OCI-M1 (cell line): Measurements from ENCODE around the gene SLC15A4.
"Not testable (repeated sequence)": the region's sequence is repeated elsewhere in the genome, so short reads cannot be mapped to it uniquely, and the experiment has no call there.

Experiments used
- DNase-seq: peaks from one replicate; lab custom pipeline; 2025; lab: John Stamatoyannopoulos, UW

The SLC15A4 gene

GRCh38 chr12:128844031-128844635 is 20.4 kb upstream of the SLC15A4 start:
- DNase-seq = no peak

- no peak for DNase-seq
Measured at GRCh38 chr12:128843538-128843937, 19.8 kb upstream of the SLC15A4 start.

- no peak for DNase-seq
Measured at GRCh38 chr12:128842579-128842978, 18.8 kb upstream of the SLC15A4 start.

- DNase-seq = no peak
Measured at GRCh38 chr12:128840862-128841468, 17.2 kb upstream of the SLC15A4 start.

GRCh38 chr12:128839885-128840284 is 16.1 kb upstream of the SLC15A4 start:
- not testable (repeated sequence) for DNase-seq

GRCh38 chr12:128833418-128833817 is 9.7 kb upstream of the SLC15A4 start:
- no peak for DNase-seq

GRCh38 chr12:128830505-128830893 is 6.7 kb upstream of the SLC15A4 start:
- DNase-seq = peak; percentile 21

- no peak for DNase-seq
Measured at GRCh38 chr12:128829861-128830504, 6.2 kb upstream of the SLC15A4 start.

GRCh38 chr12:128827724-128828123 is 4.0 kb upstream of the SLC15A4 start:
- no peak for DNase-seq

- no peak for DNase-seq
Measured at GRCh38 chr12:128825835-128826234, 2.1 kb upstream of the SLC15A4 start.

- peak; percentile 71 for DNase-seq
Measured at GRCh38 chr12:128823216-128823915, 392 bp downstream of the SLC15A4 start.

GRCh38 chr12:128820723-128821432 is 2.9 kb downstream of the SLC15A4 start:
- no peak for DNase-seq

GRCh38 chr12:128820253-128820652 is 3.5 kb downstream of the SLC15A4 start:
- DNase-seq = no peak

GRCh38 chr12:128819293-128820144 is 4.2 kb downstream of the SLC15A4 start:
- no peak for DNase-seq

- no peak for DNase-seq
Measured at GRCh38 chr12:128818065-128819022, 5.4 kb downstream of the SLC15A4 start.

- peak; percentile 67 for DNase-seq
Measured at GRCh38 chr12:128817111-128818015, 6.4 kb downstream of the SLC15A4 start.

- DNase-seq = no peak
Measured at GRCh38 chr12:128816643-128816920, 7.2 kb downstream of the SLC15A4 start.

- DNase-seq = no peak
Measured at GRCh38 chr12:128815779-128816642, 7.7 kb downstream of the SLC15A4 start.
